Parathyroid adenoma (tissue), 2 donors: Measurements from ENCODE around the gene PIGO.

ENCODE experiments used
- H2AFZ ChIP-seq: fragments of 300-600 bp; sonication (generic); one replicate; pipeline ENCODE4 v1.7.0; 2017; ENCODE audit warnings: antibody characterized with exemption, mild to moderate bottlenecking
- H3K27ac ChIP-seq: fragments of 300-600 bp; sonication (generic); one replicate; pipeline ENCODE4 v1.7.0; 2017
- H3K27me3 ChIP-seq: fragments of 300-600 bp; sonication (generic); one replicate; pipeline ENCODE4 v1.7.0; 2017; ENCODE audit warnings: low read length; ENCODE audit not compliant: control insufficient read depth, insufficient read depth
- H3K36me3 ChIP-seq: fragments of 300-600 bp; sonication (generic); one replicate; pipeline ENCODE4 v1.7.0; 2017; ENCODE audit warnings: low read length; ENCODE audit not compliant: control insufficient read depth, insufficient read depth
- H3K4me1 ChIP-seq: fragments of 300-600 bp; sonication (generic); one replicate; pipeline ENCODE4 v1.7.0; 2017; ENCODE audit warnings: control low read depth
- H3K4me2 ChIP-seq: fragments of 300-600 bp; sonication (generic); one replicate; pipeline ENCODE4 v1.7.0; 2017; ENCODE audit warnings: low read length
- H3K4me3 ChIP-seq: fragments of 300-600 bp; sonication (generic); one replicate; pipeline ENCODE4 v1.7.0; 2017; ENCODE audit warnings: low read depth, low read length
- H3K79me2 ChIP-seq: fragments of 300-600 bp; sonication (generic); one replicate; pipeline ENCODE4 v1.7.0; 2017; ENCODE audit warnings: control low read depth
- H3K9ac ChIP-seq: fragments of 300-600 bp; sonication (generic); one replicate; pipeline ENCODE4 v1.7.0; 2017; ENCODE audit warnings: mild to moderate bottlenecking
- H3K9me3 ChIP-seq: fragments of 300-600 bp; sonication (generic); one replicate; pipeline ENCODE4 v1.7.0; 2017; ENCODE audit warnings: low read length; ENCODE audit not compliant: control insufficient read depth
- CTCF ChIP-seq: fragments of 300-600 bp; sonication (generic); IDR thresholded peaks from one replicate; pipeline ENCODE4 v1.7.0; 2017; ENCODE audit warnings: antibody characterized with exemption, mild to moderate bottlenecking
- donor health status: primary hyperparathyroidism.

PIGO gene

GRCh38 chr9:35110327-35110761, 14.0 kb upstream of the PIGO start:
- peaks cover 2% of the 10 kb centered on the region for H3K79me2 ChIP-seq
- H3K9ac ChIP-seq: no peak overlapping the region
- TF ChIP-seq CTCF: no peak
- H3K27me3 ChIP-seq: no peaks in the 10 kb centered on the region
- H3K36me3 ChIP-seq: no peaks in the 10 kb centered on the region
- no peaks in the 10 kb centered on the region for H3K9me3 ChIP-seq
- no peak overlapping the region for H3K4me3 ChIP-seq
- H2AFZ ChIP-seq: no peak overlapping the region
- H3K4me1 ChIP-seq: peaks cover 5% of the 10 kb centered on the region
- peak overlapping the region; percentile 95 for H3K4me2 ChIP-seq
- no peak overlapping the region for H3K27ac ChIP-seq

GRCh38 chr9:35108946-35109575, 12.7 kb upstream of the PIGO start:
- Histone ChIP-seq H3K4me3 (no peak overlapping the region), H3K9me3 (no peaks in the 10 kb centered on the region), H3K9ac (no peak overlapping the region), H3K27me3 (no peaks in the 10 kb centered on the region), H3K4me1 (peaks cover 5% of the 10 kb centered on the region), H3K79me2 (peaks cover 2% of the 10 kb centered on the region), H3K36me3 (no peaks in the 10 kb centered on the region), H2AFZ (no peak overlapping the region), H3K4me2 (no peak overlapping the region), H3K27ac (no peak overlapping the region)
- TF ChIP-seq CTCF: no peak

- Histone ChIP-seq H3K79me2 (peaks cover 2% of the 10 kb centered on the region), H3K9me3 (no peaks in the 10 kb centered on the region), H2AFZ (no peak overlapping the region), H3K4me3 (no peak overlapping the region), H3K36me3 (no peaks in the 10 kb centered on the region), H3K27me3 (no peaks in the 10 kb centered on the region), H3K4me1 (peaks cover 3% of the 10 kb centered on the region), H3K9ac (no peak overlapping the region), H3K4me2 (no peak overlapping the region), H3K27ac (no peak overlapping the region)
- TF ChIP-seq CTCF: no peak
These were observed 12.1 kb upstream of the PIGO start for GRCh38 chr9:35108461-35108860.

GRCh38 chr9:35107297-35108290, 11.2 kb upstream of the PIGO start:
- Histone ChIP-seq H2AFZ (no peak overlapping the region), H3K36me3 (no peaks in the 10 kb centered on the region), H3K9me3 (no peaks in the 10 kb centered on the region), H3K27ac (no peak overlapping the region), H3K27me3 (no peaks in the 10 kb centered on the region), H3K9ac (no peak overlapping the region), H3K4me3 (no peak overlapping the region), H3K4me1 (peaks cover 4% of the 10 kb centered on the region), H3K4me2 (no peak overlapping the region), H3K79me2 (peaks cover 2% of the 10 kb centered on the region)
- no peak for TF ChIP-seq CTCF
